Right forelimb (tissue), 1 donor: ENCODE data around the gene SHLD1.

Experiments used
- DNase-seq: peaks from one replicate; pipeline ENCODE4 v3.0.0-alpha.2; 2018

SHLD1 gene

GRCh38 chr20:5822569-5822968, 72.4 kb downstream of the SHLD1 start:
- DNase-seq: no peak

GRCh38 chr20:5825130-5825719, 75.0 kb downstream of the SHLD1 start:
- DNase-seq: no peak

GRCh38 chr20:5827098-5827853, 77.1 kb downstream of the SHLD1 start:
- no peak for DNase-seq

GRCh38 chr20:5827861-5828260, 77.7 kb downstream of the SHLD1 start:
- no peak for DNase-seq

- no peak for DNase-seq
Observed at GRCh38 chr20:5829241-5829809, 79.1 kb downstream of the SHLD1 start.

- DNase-seq: no peak
Observed at GRCh38 chr20:5831539-5832237, 81.5 kb downstream of the SHLD1 start.

GRCh38 chr20:5833309-5833941, 83.2 kb downstream of the SHLD1 start:
- no peak for DNase-seq

GRCh38 chr20:5834436-5835005, 84.3 kb downstream of the SHLD1 start:
- DNase-seq: no peak

GRCh38 chr20:5835321-5835821, 85.2 kb downstream of the SHLD1 start:
- DNase-seq: no peak

GRCh38 chr20:5835871-5836270, 85.7 kb downstream of the SHLD1 start:
- DNase-seq: no peak

- DNase-seq: no peak
Observed at GRCh38 chr20:5836569-5836968, 86.4 kb downstream of the SHLD1 start.

- DNase-seq: no peak
Observed at GRCh38 chr20:5840411-5841002, 90.3 kb downstream of the SHLD1 start.

GRCh38 chr20:5841522-5841921, 91.3 kb downstream of the SHLD1 start:
- no peak for DNase-seq

GRCh38 chr20:5842465-5842864, 92.3 kb downstream of the SHLD1 start:
- no peak for DNase-seq

GRCh38 chr20:5843054-5843592, 92.9 kb downstream of the SHLD1 start:
- DNase-seq: no peak

GRCh38 chr20:5844063-5844681, 94.0 kb downstream of the SHLD1 start:
- no peak for DNase-seq

GRCh38 chr20:5845681-5846615, 95.7 kb downstream of the SHLD1 start:
- DNase-seq: no peak

- DNase-seq: no peak
Observed at GRCh38 chr20:5848711-5849505, 98.7 kb downstream of the SHLD1 start.

GRCh38 chr20:5855939-5856338, 105.7 kb downstream of the SHLD1 start:
- no peak for DNase-seq
